ENCODE data around the gene DDTL.
"Not testable (repeated sequence)": the region's sequence is repeated elsewhere in the genome, so short reads cannot be mapped to it uniquely, and the experiment has no call there.

Gene DDTL

GRCh38 chr22:23954193-23954990 is 12.3 kb upstream of the DDTL start:
- H3K4me1 Mint-ChIP-seq (ENCODE audit: low read depth); H3K27ac Mint-ChIP-seq; DNase-seq; H3K4me3 Mint-ChIP-seq; H3K36me3 Mint-ChIP-seq (ENCODE audit: low read depth); H3K9me3 Mint-ChIP-seq; H3K27me3 Mint-ChIP-seq: not testable (repeated sequence)

GRCh38 chr22:23954991-23955305 is 11.7 kb upstream of the DDTL start:
- H3K9me3 Mint-ChIP-seq; H3K4me1 Mint-ChIP-seq (ENCODE audit: low read depth); DNase-seq; H3K36me3 Mint-ChIP-seq (ENCODE audit: low read depth); H3K27me3 Mint-ChIP-seq; H3K27ac Mint-ChIP-seq; H3K4me3 Mint-ChIP-seq: not testable (repeated sequence)

GRCh38 chr22:23955886-23956285 is 10.8 kb upstream of the DDTL start:
- H3K36me3 Mint-ChIP-seq (ENCODE audit: low read depth); H3K9me3 Mint-ChIP-seq; H3K27ac Mint-ChIP-seq; H3K4me3 Mint-ChIP-seq; DNase-seq; H3K27me3 Mint-ChIP-seq; H3K4me1 Mint-ChIP-seq (ENCODE audit: low read depth): not testable (repeated sequence)

GRCh38 chr22:23956301-23956900 is 10.3 kb upstream of the DDTL start:
- H3K4me3 Mint-ChIP-seq; H3K27me3 Mint-ChIP-seq; H3K27ac Mint-ChIP-seq; H3K36me3 Mint-ChIP-seq (ENCODE audit: low read depth); H3K4me1 Mint-ChIP-seq (ENCODE audit: low read depth); H3K9me3 Mint-ChIP-seq: not testable (repeated sequence)
- DNase-seq: peak; percentile 76

- H3K27ac Mint-ChIP-seq: not testable (repeated sequence)
Measured at GRCh38 chr22:23961084-23961771, 5.5 kb upstream of the DDTL start, which contains the start of gene GSTT2B. TSS of gene GSTT2B (minus strand) at chr22:23961195. CDS start at chr22:23961131, 64 bp downstream.

GRCh38 chr22:23966094-23966493 is 594 bp upstream of the DDTL start:
- H3K36me3 Mint-ChIP-seq (ENCODE audit: low read depth): peaks cover 22% of the 10 kb centered on the region
- not testable (repeated sequence) for DNase-seq, H3K4me3 Mint-ChIP-seq, H3K27me3 Mint-ChIP-seq, H3K9me3 Mint-ChIP-seq, H3K27ac Mint-ChIP-seq
- H3K4me1 Mint-ChIP-seq (ENCODE audit: low read depth): peaks cover 12% of the 10 kb centered on the region

More at GRCh38 chr22:23961084-23961771, 5.5 kb upstream of the DDTL start, which contains the start of gene GSTT2B:
- not testable (repeated sequence) for H3K36me3 Mint-ChIP-seq (ENCODE audit: low read depth); H3K4me1 Mint-ChIP-seq (ENCODE audit: low read depth); H3K9me3 Mint-ChIP-seq; DNase-seq; H3K4me3 Mint-ChIP-seq; H3K27me3 Mint-ChIP-seq

- no peak overlapping the region for H3K4me3 Mint-ChIP-seq
- no peaks in the 10 kb centered on the region for H3K27me3 Mint-ChIP-seq
- no peak for DNase-seq
- peaks cover 20% of the 10 kb centered on the region for H3K4me1 Mint-ChIP-seq (ENCODE audit: low read depth)
- H3K27ac Mint-ChIP-seq: peak overlapping the region; percentile 29
- H3K36me3 Mint-ChIP-seq (ENCODE audit: low read depth): peaks cover 32% of the 10 kb centered on the region
- no peaks in the 10 kb centered on the region for H3K9me3 Mint-ChIP-seq
Measured at GRCh38 chr22:23969071-23969470, 2.4 kb downstream of the DDTL start.

- peak overlapping the region; percentile 16 for H3K27ac Mint-ChIP-seq
- no peaks in the 10 kb centered on the region for H3K9me3 Mint-ChIP-seq
- H3K36me3 Mint-ChIP-seq (ENCODE audit: low read depth): peaks cover 32% of the 10 kb centered on the region
- no peak overlapping the region for H3K4me3 Mint-ChIP-seq
- no peaks in the 10 kb centered on the region for H3K27me3 Mint-ChIP-seq
- no peak for DNase-seq
- peaks cover 20% of the 10 kb centered on the region for H3K4me1 Mint-ChIP-seq (ENCODE audit: low read depth)
Measured at GRCh38 chr22:23970201-23970641, 3.5 kb downstream of the DDTL start.

GRCh38 chr22:23970816-23971486 is 4.3 kb downstream of the DDTL start:
- no peak for DNase-seq
- Mint-ChIP-seq H3K36me3 (ENCODE audit: low read depth) (peaks cover 32% of the 10 kb centered on the region), H3K4me3 (no peak overlapping the region), H3K4me1 (ENCODE audit: low read depth) (peaks cover 20% of the 10 kb centered on the region), H3K27me3 (no peaks in the 10 kb centered on the region), H3K9me3 (no peaks in the 10 kb centered on the region), H3K27ac (peak overlapping the region; percentile 64)

GRCh38 chr22:23971927-23972326 is 5.2 kb downstream of the DDTL start:
- Mint-ChIP-seq H3K36me3 (ENCODE audit: low read depth) (peaks cover 32% of the 10 kb centered on the region), H3K4me1 (ENCODE audit: low read depth) (peaks cover 20% of the 10 kb centered on the region), H3K27ac (peak overlapping the region; percentile 64)
- not testable (repeated sequence) for H3K27me3 Mint-ChIP-seq, H3K9me3 Mint-ChIP-seq, DNase-seq, H3K4me3 Mint-ChIP-seq

- not testable (repeated sequence) for H3K27me3 Mint-ChIP-seq, H3K9me3 Mint-ChIP-seq, H3K27ac Mint-ChIP-seq, DNase-seq, H3K4me3 Mint-ChIP-seq
- H3K36me3 Mint-ChIP-seq (ENCODE audit: low read depth): peaks cover 27% of the 10 kb centered on the region
- peaks cover 19% of the 10 kb centered on the region for H3K4me1 Mint-ChIP-seq (ENCODE audit: low read depth)
Measured at GRCh38 chr22:23974345-23974744, 7.7 kb downstream of the DDTL start, which contains the start of gene DDT. TSS of gene DDT (minus strand) at chr22:23974441. CDS start at chr22:23974414, 27 bp downstream.

GRCh38 chr22:23974836-23975352 is 8.2 kb downstream of the DDTL start:
- H3K4me3 Mint-ChIP-seq, H3K9me3 Mint-ChIP-seq, DNase-seq, H3K27me3 Mint-ChIP-seq, H3K27ac Mint-ChIP-seq: not testable (repeated sequence)
- Mint-ChIP-seq H3K4me1 (ENCODE audit: low read depth) (peaks cover 17% of the 10 kb centered on the region), H3K36me3 (ENCODE audit: low read depth) (peaks cover 22% of the 10 kb centered on the region)

GRCh38 chr22:23977304-23977703 is 10.6 kb downstream of the DDTL start:
- H3K9me3 Mint-ChIP-seq, DNase-seq, H3K27me3 Mint-ChIP-seq: not testable (repeated sequence)

GRCh38 chr22:23979557-23980240 is 13.0 kb downstream of the DDTL start, which contains the start of gene GSTT2:
TSS of gene GSTT2 (plus strand) at chr22:23980134.
- H3K36me3 Mint-ChIP-seq (ENCODE audit: low read depth); H3K27me3 Mint-ChIP-seq; H3K4me1 Mint-ChIP-seq (ENCODE audit: low read depth); H3K9me3 Mint-ChIP-seq; DNase-seq; H3K27ac Mint-ChIP-seq; H3K4me3 Mint-ChIP-seq: not testable (repeated sequence)

More at GRCh38 chr22:23977304-23977703, 10.6 kb downstream of the DDTL start:
- H3K4me3 Mint-ChIP-seq; H3K4me1 Mint-ChIP-seq (ENCODE audit: low read depth); H3K36me3 Mint-ChIP-seq (ENCODE audit: low read depth); H3K27ac Mint-ChIP-seq: not testable (repeated sequence)
